Choroid plexus epithelial cell (primary cell): ENCODE results near the gene PHF12.

ENCODE experiments used
- DNase-seq: peaks from one replicate; pipeline ENCODE4 v3.0.0-alpha.2; 2010; ENCODE audit warnings: low read depth
- H3K4me3 ChIP-seq: 2 replicates; pipeline ENCODE4 v1.5.1; 2011; ENCODE audit warnings: low read depth, mild to moderate bottlenecking, control low read depth, low read length, moderate library complexity
- TF ChIP-seq, protein P1 (sequence below): conservative IDR thresholded peaks from 2 replicates; pipeline ENCODE4 v1.5.1; 2011; ENCODE audit warnings: low read depth, mild to moderate bottlenecking, control low read depth, inconsistent platforms, low read length, moderate library complexity

PHF12 gene

DNA sequence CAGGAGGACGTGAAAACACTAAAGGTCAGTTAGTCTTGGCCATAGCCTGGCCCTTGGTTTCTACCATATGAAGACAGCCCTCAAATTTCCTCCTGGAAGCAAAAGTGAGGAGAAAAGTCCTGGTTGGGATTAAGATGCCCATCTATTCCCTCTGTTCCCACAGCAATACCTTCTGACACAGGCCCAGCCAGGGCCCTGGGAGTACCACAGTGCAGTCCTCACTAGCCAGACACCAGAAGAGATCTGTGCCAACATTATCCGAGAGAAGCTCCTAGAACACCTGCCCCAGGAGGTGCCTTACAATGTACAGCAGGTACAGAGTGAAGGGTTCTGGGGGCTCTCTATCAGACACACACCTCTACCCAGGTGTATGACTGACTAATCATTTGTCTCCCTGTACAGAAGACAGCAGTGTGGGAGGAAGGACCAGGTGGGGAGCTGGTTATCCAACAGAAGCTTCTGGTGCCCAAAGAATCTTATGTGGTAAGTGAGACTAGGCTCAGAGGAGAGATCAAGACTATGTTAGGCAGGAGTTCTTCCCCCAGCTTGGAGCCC, 92.4 kb downstream of the PHF12 start:
- TF ChIP-seq, protein P1, sequence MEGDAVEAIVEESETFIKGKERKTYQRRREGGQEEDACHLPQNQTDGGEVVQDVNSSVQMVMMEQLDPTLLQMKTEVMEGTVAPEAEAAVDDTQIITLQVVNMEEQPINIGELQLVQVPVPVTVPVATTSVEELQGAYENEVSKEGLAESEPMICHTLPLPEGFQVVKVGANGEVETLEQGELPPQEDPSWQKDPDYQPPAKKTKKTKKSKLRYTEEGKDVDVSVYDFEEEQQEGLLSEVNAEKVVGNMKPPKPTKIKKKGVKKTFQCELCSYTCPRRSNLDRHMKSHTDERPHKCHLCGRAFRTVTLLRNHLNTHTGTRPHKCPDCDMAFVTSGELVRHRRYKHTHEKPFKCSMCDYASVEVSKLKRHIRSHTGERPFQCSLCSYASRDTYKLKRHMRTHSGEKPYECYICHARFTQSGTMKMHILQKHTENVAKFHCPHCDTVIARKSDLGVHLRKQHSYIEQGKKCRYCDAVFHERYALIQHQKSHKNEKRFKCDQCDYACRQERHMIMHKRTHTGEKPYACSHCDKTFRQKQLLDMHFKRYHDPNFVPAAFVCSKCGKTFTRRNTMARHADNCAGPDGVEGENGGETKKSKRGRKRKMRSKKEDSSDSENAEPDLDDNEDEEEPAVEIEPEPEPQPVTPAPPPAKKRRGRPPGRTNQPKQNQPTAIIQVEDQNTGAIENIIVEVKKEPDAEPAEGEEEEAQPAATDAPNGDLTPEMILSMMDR: no peak
- H3K4me3 ChIP-seq: no peak overlapping the region
- DNase-seq: no peak

DNA sequence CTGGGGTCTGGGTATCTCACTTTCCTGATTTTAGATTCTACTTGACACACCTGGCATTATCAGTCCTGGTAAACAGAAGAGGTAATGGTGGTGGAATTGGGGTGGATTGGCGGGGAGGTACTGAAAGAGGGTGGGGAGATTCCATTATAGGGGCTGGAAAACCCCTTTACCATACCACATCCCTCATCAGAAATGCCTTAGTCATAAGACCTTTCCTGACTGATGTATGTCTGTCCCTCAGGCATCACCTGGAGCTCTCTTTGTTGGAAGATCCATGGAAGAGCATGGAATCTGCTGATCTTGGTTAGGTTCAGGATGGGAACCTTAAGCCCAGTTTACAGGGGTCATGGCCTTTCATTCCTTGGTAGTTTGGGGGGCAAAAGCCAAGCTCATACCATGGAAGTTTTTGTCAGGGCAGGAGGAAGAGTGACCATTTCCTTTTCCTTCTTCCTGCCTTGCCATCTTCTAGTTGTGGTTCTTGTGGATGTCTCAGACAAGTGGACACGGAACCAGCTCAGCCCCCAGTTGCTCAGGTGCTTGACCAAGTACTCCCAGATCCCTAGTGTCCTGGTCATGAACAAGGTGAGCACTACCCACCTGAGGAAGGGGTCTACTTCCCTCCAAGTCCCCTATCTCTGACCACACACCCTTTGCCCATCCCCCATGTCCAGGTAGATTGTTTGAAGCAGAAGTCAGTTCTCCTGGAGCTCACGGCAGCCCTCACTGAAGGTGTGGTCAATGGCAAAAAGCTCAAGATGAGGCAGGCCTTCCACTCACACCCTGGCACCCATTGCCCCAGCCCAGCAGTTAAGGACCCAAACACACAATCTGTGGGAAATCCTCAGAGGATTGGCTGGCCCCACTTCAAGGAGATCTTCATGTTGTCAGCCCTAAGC, 93.2 kb downstream of the PHF12 start:
- no peak for DNase-seq
- H3K4me3 ChIP-seq: no peak overlapping the region
- TF ChIP-seq, protein P1: no peak

DNA sequence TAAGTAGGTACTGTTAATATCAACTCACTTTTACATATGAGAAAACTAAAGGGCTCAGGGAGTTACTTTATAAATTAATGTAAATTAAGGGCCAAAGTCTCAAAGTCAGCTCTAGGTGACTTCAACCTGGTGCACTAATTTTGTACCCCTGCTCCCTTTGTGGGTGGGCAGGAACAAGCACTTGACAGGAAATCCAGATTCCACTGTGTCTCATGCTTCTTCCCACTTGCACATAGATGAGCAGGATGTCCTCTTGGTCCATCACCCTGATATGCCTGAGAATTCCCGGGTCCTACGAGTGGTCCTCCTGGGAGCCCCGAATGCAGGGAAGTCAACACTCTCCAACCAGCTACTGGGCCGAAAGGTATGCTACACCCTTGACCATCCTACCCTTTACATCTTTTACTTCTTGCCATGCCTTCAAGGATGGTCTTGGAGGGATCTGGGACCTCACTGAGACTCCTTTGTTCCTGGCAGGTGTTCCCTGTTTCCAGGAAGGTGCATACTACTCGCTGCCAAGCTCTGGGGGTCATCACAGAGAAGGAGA, 95.2 kb downstream of the PHF12 start:
- TF ChIP-seq, protein P1: no peak
- DNase-seq: no peak
- H3K4me3 ChIP-seq: no peak overlapping the region

DNA sequence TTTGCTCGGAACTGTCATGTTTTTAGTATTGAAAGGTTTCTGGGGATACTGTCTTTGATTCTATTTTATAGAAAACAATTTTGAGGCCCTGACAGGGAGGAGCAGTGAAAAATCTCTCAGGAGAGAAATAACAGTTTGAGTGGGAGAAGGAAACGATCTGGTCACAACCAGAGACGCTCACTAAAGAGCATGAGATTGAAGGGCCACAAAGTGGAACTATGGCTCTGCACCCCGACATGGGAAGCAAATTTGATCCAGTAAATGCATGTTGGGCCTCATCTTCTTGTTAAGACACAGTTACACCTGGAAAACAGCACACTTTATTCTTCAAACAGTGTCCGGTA, 96.0 kb downstream of the PHF12 start:
- DNase-seq: no peak
- peak overlapping the region; percentile 83 for H3K4me3 ChIP-seq
- TF ChIP-seq, protein P1: no peak
